ENCODE measurements around the gene PRDM7. TPM values are rescaled to one million over a fixed set of nuclear protein-coding genes. Genes with fewer than 3 reads are reported as not detected.

Gene PRDM7
- total and polyA plus RNA-seq, 2 donors (not counting 1 experiment from before 2014, with no cell fraction given): not detected

DNA sequence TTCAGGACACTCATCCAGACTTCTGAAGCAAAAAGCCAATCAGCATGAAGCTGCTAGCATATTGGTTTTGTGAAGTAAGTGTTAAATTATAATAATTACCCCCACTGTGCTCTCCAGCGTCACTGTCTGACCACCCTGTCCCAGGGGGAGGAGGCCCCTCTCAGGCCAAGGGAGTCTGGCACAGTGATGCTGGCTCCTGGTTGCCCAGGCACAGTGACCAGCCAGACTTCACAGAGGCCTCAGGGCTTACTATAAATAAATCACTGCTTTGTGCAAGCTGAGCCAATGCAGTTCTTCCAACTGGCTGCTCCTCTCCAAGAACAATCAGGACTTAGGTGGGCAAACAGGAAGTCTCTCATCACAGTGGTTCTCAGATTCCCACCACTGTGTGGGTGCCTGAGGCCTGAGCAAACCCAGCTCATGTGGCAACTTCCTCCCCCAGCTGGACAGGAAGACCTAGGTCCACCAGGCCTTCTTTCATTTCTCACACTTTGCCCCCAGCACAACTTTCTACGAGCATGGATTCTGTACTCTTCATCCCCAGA is 56.2 kb downstream of the PRDM7 start:
- intact Hi-C loops (cut with micrococcal nuclease): no loop called here
- Mint-ChIP-seq H3K4me1 (peaks cover 26% of the 10 kb centered on the region), H3K27ac (no peak overlapping the region), H3K4me3 (peak overlapping the region; percentile 86), H3K9me3 (ENCODE audit: insufficient read depth) (no peaks in the 10 kb centered on the region), H3K27me3 (peaks cover 9% of the 10 kb centered on the region)
- ChIA-PET POLR2A (no interaction called here), CTCF (interaction anchor here (0.6 to 2.3 kb wide), 4 partner anchors 16 to 319 kb away, joined by 3 to 8 read pairs (median 6); no protein-coding TSS in a partner anchor)
- WGBS (ENCODE audit: insufficient coverage): 71% methylated on average over 1 of the region's 2 CpGs
- Histone ChIP-seq H2AFZ (ENCODE audit: insufficient read depth, low read depth, low read length, poor library complexity, severe bottlenecking) (no peak overlapping the region), H3K27me3 (replicated peaks in 1 of 4; ENCODE audit: control extremely low read depth in 1 of 4, control insufficient read depth in 3 of 4, insufficient read depth in 4 of 4, low read length in 3 of 4) (peaks cover 0 to 21% (median 6%) of the 10 kb centered on the region in 4 experiments), H4K20me1 (ENCODE audit: control insufficient read depth, insufficient read depth, low read length, poor library complexity, severe bottlenecking) (no peaks in the 10 kb centered on the region), H3K9me3 (ENCODE audit: control extremely low read depth in 1 of 3, control insufficient read depth in 2 of 3, insufficient read depth in 1 of 3, low read length in 2 of 3) (peaks cover 0 to 5% (median 0%) of the 10 kb centered on the region in 3 donors), H3K4me3 (ENCODE audit: control extremely low read depth in 1 of 5, extremely low read depth in 1 of 5, insufficient read depth in 1 of 5, low read depth in 2 of 5, low read length in 4 of 5) (no peak overlapping the region), H3K79me2 (ENCODE audit: control insufficient read depth, insufficient read depth, low read length) (peaks cover 6% of the 10 kb centered on the region), H3K4me2 (replicated peaks; ENCODE audit: low read depth, low read length, poor library complexity, severe bottlenecking) (no peak overlapping the region), H3K36me3 (replicated peaks in 1 of 2; ENCODE audit: control extremely low read depth in 1 of 2, control insufficient read depth in 1 of 2, extremely low read depth in 1 of 2, insufficient read depth in 2 of 2, low read length in 1 of 2) (no peaks in the 10 kb centered on the region), H3K4me1 (ENCODE audit: control insufficient read depth in 2 of 2, insufficient read depth in 2 of 2, low read length in 2 of 2) (peaks cover 29 to 42% of the 10 kb centered on the region in 2 donors), H3K27ac (ENCODE audit: low read length in 2 of 2) (no peak overlapping the region), H3K9ac (ENCODE audit: low read length) (no peak overlapping the region)
- DNase-seq (no peak), ATAC-seq (ENCODE audit: low read depth) (no peak)
- TF ChIP-seq EZH2 (IDR thresholded peaks at IDR 0.05; ENCODE audit: borderline replicate concordance, insufficient read depth, low read depth, low read length, poor library complexity, severe bottlenecking): no peak
- TF ChIP-seq, protein P1, sequence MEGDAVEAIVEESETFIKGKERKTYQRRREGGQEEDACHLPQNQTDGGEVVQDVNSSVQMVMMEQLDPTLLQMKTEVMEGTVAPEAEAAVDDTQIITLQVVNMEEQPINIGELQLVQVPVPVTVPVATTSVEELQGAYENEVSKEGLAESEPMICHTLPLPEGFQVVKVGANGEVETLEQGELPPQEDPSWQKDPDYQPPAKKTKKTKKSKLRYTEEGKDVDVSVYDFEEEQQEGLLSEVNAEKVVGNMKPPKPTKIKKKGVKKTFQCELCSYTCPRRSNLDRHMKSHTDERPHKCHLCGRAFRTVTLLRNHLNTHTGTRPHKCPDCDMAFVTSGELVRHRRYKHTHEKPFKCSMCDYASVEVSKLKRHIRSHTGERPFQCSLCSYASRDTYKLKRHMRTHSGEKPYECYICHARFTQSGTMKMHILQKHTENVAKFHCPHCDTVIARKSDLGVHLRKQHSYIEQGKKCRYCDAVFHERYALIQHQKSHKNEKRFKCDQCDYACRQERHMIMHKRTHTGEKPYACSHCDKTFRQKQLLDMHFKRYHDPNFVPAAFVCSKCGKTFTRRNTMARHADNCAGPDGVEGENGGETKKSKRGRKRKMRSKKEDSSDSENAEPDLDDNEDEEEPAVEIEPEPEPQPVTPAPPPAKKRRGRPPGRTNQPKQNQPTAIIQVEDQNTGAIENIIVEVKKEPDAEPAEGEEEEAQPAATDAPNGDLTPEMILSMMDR (IDR thresholded peaks at IDR 0.05): no peak

DNA sequence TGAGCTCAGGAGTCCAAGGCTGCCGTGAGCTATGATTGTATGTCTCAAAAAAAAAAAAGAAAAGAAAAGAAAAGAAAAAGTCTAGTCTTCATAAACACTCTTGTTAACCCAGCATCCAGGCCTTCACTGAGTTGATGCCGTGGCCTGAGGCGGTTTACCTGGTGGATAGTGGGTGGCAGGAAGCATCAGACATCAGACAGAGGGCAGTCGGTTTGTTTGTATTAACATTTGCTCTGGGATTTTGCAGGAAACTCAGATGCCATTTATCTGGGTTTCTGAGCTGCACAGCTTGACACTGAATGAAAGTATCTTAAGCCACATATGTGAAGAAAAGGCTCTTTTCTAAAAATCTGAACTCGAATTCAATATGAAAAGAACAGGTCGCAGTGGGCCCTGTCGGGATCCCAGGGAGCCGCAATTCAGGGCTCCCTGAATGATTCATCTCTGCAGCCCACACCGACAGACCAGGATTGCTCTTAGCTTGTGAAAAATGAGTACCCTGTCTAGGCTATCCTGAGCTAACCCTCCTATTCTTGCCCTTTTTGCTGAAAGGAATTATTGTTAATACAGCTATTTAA is 56.8 kb downstream of the PRDM7 start:
- TF ChIP-seq, protein P1 (IDR thresholded peaks at IDR 0.05): no peak
- no peak for TF ChIP-seq EZH2 (IDR thresholded peaks at IDR 0.05; ENCODE audit: borderline replicate concordance, insufficient read depth, low read depth, low read length, poor library complexity, severe bottlenecking)
- CTCF ChIA-PET: interaction anchor here (1.1 to 2.3 kb wide), 5 partner anchors 9 to 110 kb away, joined by 3 to 8 read pairs (median 5); no protein-coding TSS in a partner anchor
- no peaks in the 10 kb centered on the region for H3K9me3 Mint-ChIP-seq (ENCODE audit: insufficient read depth)
- peaks cover 29% of the 10 kb centered on the region for H3K4me1 Mint-ChIP-seq
- intact Hi-C loops (cut with micrococcal nuclease): no loop called here
- ATAC-seq (ENCODE audit: low read depth) (no peak), DNase-seq (no peak)
- Histone ChIP-seq H3K4me2 (replicated peaks; ENCODE audit: low read depth, low read length, poor library complexity, severe bottlenecking) (peak overlapping the region; percentile 97), H3K4me3 (ENCODE audit: control extremely low read depth in 1 of 5, extremely low read depth in 1 of 5, insufficient read depth in 1 of 5, low read depth in 2 of 5, low read length in 4 of 5) (peak overlapping the region in 2 of 5 experiments; percentile 44 to 64), H3K79me2 (ENCODE audit: control insufficient read depth, insufficient read depth, low read length) (peaks cover 6% of the 10 kb centered on the region), H3K27me3 (replicated peaks in 1 of 4; ENCODE audit: control extremely low read depth in 1 of 4, control insufficient read depth in 3 of 4, insufficient read depth in 4 of 4, low read length in 3 of 4) (peaks cover 0 to 21% (median 6%) of the 10 kb centered on the region in 4 experiments), H3K4me1 (ENCODE audit: control insufficient read depth in 2 of 2, insufficient read depth in 2 of 2, low read length in 2 of 2) (peaks cover 28 to 40% of the 10 kb centered on the region in 2 donors), H4K20me1 (ENCODE audit: control insufficient read depth, insufficient read depth, low read length, poor library complexity, severe bottlenecking) (no peaks in the 10 kb centered on the region), H2AFZ (ENCODE audit: insufficient read depth, low read depth, low read length, poor library complexity, severe bottlenecking) (no peak overlapping the region), H3K9me3 (ENCODE audit: control extremely low read depth in 1 of 3, control insufficient read depth in 2 of 3, insufficient read depth in 1 of 3, low read length in 2 of 3) (peaks cover 0 to 5% (median 0%) of the 10 kb centered on the region in 3 donors), H3K9ac (ENCODE audit: low read length) (no peak overlapping the region), H3K36me3 (replicated peaks in 1 of 2; ENCODE audit: control extremely low read depth in 1 of 2, control insufficient read depth in 1 of 2, extremely low read depth in 1 of 2, insufficient read depth in 2 of 2, low read length in 1 of 2) (no peaks in the 10 kb centered on the region), H3K27ac (ENCODE audit: low read length in 2 of 2) (no peak overlapping the region)
- H3K27me3 Mint-ChIP-seq: peaks cover 12% of the 10 kb centered on the region
- peak overlapping the region; percentile 67 for H3K27ac Mint-ChIP-seq
- 92% methylated on average over 7 of the region's 9 CpGs for WGBS (ENCODE audit: insufficient coverage)
- POLR2A ChIA-PET: no interaction called here
- H3K4me3 Mint-ChIP-seq: peak overlapping the region; percentile 86

Measured in B cell (primary cell).